ENCODE measurements around the gene C22orf42.
"Not testable (repeated sequence)": the region's sequence is repeated elsewhere in the genome, so short reads cannot be mapped to it uniquely, and the experiment has no call there.

Gene C22orf42

GRCh38 chr22:32183625-32184024, 24.5 kb upstream of the C22orf42 start:
- no peak for DNase-seq

DNA sequence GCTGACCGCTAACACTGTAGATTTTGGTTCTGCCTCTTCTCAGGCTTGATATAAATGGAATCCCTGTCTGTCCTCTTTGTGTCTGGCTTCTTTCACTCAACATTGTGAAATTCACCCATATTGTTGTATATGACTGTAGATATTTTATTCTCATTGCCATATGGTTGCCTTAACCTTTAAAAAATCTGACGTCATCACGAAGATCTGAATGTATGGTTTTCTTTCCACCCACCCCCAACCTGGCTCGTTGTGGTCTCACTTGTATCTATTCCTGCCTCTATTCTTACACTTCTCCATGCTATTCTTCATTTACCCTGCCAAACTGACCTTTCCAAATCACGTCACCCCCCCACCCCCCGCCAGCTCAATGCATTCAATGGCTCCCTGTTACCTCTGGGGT, 21.9 kb upstream of the C22orf42 start:
- no peak for DNase-seq

DNA sequence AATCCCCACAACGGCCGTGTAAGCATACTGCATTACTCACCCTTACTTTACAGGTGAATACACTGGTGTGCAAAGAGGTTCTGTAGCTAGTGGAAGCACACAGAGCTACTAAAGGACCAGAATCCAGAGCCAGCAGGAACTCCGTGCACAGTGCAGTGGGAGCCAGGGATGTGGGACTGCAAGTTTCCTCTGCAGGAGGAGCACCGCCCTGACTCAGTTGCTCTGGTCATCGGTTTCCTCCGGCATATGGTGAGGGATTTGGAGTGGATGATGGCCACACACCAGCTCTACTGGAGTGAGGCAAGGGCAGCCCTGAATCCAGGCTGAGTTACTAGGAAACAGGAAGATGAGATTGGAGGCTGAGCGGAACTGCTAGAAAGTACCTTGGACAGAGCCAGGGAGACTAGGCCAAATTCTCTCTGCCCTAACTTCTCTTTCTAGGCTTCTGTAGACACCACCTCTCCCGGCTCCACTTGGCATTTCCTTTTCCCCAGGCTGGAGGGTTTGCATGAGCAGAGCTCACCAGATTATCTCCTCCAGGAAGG, 18.2 kb upstream of the C22orf42 start:
- DNase-seq: no peak

- no peak for DNase-seq
Observed at GRCh38 chr22:32175683-32176644, 16.9 kb upstream of the C22orf42 start.

GRCh38 chr22:32175115-32175514, 16.0 kb upstream of the C22orf42 start:
- no peak for DNase-seq

- no peak for DNase-seq
Observed at GRCh38 chr22:32165681-32166080, 6.6 kb upstream of the C22orf42 start.

DNA sequence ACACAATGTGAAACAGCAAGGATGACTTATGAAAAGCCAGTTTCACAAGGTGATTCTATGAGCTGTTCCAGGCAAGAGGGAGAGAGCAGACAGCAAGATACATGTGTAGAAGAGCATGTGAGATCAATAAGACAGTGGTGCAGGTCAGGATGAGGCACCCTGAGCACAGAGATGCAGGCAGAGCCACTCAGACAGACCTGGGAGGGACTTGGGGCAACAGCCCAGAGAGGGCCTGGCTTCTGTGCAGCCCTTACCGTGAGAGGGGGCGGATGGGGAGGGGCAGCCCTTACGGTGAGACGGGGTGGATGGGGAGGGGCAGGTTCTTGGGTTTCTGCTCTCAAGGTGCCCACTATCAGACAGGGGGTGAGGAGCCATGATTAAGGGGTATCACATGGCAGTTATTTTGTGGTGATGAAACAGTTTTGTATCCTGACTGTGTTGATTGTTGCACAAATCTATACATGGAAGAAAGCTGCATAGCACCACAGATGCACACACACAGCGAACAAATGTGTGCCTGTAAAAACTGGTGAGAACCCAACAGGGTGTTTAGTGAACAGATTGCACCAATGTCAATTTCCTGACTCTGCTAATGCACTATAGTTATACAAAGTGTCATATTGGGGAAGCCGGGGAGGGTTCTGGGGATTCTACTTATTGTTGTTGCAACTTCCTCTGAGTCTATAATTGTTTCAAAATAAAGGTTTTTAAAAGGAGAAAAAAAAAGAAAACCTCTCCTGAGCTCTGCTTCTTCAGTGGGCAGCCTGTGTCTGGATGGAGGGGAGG, 5.2 kb upstream of the C22orf42 start:
- peak; percentile 83 for DNase-seq

DNA sequence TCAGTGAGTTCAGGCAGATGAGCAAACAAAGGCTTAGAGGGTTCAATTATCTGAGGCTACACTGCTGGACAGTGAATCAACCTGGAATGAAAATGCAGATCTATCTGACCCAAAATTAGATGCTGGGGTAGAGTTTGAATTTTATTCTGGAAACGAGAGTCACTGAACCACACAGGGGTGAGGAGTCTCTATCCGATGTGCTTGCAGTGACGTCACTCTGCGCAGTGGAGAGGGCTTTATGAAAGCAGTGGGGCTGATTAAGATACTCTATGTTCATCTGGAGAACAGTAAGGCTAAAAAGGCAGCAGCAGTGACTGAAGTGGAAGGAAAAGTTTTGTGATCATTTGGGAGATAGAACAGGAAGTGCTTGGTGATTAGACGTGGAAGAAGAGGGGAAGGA, 1.3 kb upstream of the C22orf42 start:
- not testable (repeated sequence) for DNase-seq

- DNase-seq: not testable (repeated sequence)
Observed at GRCh38 chr22:32157632-32158031, 1.5 kb downstream of the C22orf42 start.

DNA sequence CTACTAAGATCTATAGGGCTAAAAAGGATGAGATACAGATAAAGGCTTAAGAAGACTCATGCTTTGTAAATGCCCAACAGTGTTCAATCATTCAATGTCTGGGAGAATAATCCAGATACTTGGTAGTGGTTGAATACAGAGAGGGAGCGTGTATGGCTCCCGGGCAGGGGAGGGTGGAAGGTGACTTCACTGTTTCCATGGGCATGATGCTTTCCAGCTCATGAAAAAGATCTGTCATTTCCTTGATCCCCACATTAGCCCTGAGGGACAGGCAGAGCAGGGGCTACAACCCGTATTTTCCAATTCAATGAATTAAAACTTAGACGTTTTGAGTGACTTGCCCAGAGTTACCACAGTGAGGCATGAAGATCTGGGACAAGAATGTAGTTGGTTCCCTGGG, 4.4 kb downstream of the C22orf42 start:
- DNase-seq: not testable (repeated sequence)

- DNase-seq: peak; percentile 78
Observed at GRCh38 chr22:32151641-32152040, 7.5 kb downstream of the C22orf42 start.

GRCh38 chr22:32150647-32151046, 8.5 kb downstream of the C22orf42 start:
- peak; percentile 63 for DNase-seq

DNA sequence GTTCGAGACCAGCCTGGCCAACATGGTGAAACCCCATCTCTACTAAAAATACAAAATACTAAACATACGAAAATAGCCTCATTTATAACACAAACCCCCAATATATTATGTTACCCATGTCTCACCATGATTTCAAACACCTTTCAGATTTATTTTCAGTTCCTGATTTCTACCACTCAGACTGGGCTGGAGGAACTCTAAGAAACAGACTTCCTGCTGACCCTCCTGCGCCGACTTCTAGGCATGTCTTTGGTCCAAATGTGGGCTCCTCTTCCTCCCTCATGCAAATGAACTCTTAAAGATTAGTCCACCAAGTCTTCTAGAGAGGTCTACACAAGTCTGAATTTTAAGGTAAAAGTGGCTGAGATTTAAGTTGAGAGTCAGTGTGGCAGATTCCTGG, 10.7 kb downstream of the C22orf42 start:
- DNase-seq: peak; percentile 47

GRCh38 chr22:32147128-32147527, 12.0 kb downstream of the C22orf42 start:
- DNase-seq: not testable (repeated sequence)

DNA sequence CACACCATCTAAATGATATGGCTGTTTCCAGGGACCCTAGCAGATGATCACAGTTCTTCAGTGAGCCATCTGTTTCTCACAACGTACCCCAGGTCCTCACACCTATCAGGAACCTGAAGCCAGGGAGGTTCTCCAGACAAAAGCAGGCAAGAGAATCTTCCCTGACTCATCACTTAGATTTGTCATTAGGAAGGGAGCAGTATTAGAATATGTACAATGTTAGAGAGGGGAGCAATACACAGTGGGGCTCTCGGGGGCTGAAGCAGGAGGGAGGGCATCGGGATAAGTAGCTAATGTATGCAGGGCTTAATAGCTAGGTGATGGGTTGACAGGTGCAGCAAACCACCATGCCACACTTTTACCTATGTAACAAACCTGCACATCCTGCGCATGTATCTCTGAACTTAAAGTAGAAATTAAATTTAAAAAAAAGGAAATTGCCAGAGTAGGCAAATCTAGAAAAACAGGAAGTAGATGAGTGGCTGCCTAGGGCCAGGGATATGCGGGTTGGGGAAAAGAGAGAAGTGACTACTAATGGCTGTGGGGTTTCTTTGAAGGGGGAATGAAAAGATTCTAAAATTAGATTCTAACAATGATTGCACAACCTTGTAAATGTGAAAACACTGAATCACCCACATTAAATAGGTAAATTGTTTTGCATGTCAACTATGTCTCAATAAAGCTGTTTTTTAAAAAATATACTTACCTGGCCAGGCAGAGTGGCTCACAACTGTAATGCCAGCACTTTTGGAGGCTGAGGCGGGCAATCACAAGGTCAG, 14.4 kb downstream of the C22orf42 start:
- peak; percentile 98 for DNase-seq

DNA sequence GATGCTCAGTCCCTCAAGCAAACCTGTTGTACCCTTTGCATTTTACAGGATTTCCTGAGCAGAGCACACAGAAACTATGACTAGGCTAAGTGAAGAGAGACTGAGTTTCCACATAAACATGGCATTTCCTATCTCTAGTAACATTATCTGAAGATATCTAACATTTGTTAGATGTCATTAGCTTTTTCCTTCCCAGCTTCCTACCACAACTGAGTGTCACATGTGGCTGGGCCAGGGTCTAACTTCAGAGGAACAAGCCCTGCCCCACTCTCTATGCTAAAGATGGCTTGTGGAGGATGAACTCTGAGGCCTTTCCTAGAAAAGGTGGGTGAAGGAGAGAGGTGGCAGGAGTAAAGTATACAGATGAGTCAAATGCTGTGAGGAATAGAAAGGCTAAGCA, 16.5 kb downstream of the C22orf42 start:
- no peak for DNase-seq

- DNase-seq: peak; percentile 44
Observed at GRCh38 chr22:32140688-32141087, 18.4 kb downstream of the C22orf42 start.

DNA sequence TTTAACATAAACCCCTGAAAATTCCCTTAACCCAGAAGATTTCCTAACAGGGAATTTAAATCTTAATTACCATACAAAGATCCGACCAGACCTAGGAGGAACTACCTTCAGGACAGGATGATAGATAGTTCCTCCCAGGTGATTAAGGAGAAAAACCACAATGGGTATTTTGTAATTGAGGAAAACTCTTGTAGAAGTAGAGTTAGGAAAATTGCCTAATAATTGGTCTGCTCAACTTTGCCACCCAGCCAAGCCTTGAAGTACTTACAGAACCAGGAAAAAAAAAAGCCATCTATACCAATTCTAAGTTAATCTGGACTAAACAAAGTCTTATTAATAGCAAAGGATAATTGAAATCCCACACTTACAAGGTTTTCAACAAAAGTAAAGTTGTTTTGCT, 20.5 kb downstream of the C22orf42 start:
- DNase-seq: not testable (repeated sequence)

- peak; percentile 60 for DNase-seq
Observed at GRCh38 chr22:32137731-32138324, 21.3 kb downstream of the C22orf42 start.

- not testable (repeated sequence) for DNase-seq
Observed at GRCh38 chr22:32136881-32137280, 22.2 kb downstream of the C22orf42 start.

- DNase-seq: not testable (repeated sequence)
Observed at GRCh38 chr22:32135958-32136357, 23.1 kb downstream of the C22orf42 start.

DNA sequence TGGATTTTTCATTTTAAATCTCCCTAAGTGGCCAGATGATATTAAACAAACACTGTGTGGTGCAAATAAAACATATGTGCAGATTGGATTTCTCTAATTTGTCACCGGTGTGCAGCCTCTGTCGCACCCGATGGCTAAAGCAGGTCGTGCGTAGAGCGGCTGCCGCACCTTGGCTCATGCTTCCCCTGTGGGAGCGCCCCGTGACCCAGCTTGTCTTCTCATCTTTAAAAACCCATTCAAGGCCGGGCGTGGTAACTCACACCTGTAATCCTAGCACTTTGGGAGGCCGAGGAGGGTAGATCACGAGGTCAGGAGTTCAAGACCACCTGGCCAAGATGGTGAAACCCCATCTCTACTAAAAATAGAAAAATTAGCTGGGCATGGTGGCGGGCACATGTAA, 24.3 kb downstream of the C22orf42 start:
- DNase-seq: not testable (repeated sequence)
